CD4-positive, alpha-beta T cell treated with Interleukin-10 for 1 hour (primary cell): ENCODE results near the gene RAI14.

ENCODE experiments used
- DNase-seq: peaks from one replicate; pipeline ENCODE4 v3.0.0-alpha.2; 2020

The RAI14 gene

DNA sequence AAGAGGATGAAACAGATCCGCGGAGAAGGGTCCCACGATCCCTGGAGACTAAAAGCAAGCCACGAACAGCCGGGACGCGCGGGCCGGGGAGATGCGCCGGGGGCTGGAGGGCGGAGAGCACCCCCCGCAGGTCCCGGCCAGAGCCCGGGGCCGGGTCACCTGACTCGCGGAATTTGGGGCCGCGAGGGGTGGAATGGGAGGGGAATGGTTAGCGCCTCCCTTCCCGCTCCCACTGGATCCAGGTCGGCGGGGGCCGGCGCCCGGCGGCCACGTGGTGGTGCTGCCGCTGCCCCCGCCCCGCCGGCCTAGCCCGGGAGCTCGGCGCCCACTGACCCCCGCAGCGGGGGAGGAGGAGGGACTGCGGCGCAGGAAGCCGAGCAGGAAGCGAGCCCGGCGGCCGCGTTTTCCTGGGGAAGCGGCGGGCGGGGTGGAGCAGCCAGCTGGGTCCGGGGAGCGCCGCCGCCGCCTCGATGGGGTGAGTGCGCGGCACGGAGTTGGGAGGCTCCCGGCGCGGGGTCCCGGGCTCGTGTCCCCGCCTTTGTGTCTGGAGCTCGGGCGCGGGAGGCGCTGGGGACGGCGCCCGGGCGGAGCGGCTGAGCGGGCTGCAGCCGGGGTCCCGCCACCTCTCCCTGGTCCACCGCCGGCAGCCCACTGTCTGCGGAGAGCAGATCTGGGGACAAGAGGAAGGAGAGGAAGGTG is at the start of gene RAI14:
Gene RAI14 (plus strand): TSS at position 328 of the 699 bp plus-strand sequence. CDS start 30,592 bp downstream, outside the sequence.
- DNase-seq = peak; percentile 13

DNA sequence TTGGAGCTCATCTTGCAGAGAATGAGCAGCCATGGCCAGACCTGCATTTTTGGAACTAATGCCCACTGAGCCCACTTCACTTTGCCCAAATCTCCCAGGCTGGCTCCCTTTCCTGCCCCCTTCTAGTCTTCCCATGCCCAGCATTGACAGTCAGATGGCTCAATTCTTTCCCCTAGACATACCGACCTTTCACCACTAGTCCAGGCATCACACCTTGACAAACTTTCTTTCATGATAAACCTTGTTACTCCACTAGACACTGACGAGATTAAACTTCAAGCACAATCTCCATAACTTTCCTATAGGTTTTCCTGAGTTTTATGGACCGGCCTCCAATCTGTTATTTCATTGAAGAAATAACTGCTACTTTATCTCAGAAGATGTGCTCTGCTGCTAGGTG is 47.8 kb upstream of the RAI14 start:
- DNase-seq = no peak

DNA sequence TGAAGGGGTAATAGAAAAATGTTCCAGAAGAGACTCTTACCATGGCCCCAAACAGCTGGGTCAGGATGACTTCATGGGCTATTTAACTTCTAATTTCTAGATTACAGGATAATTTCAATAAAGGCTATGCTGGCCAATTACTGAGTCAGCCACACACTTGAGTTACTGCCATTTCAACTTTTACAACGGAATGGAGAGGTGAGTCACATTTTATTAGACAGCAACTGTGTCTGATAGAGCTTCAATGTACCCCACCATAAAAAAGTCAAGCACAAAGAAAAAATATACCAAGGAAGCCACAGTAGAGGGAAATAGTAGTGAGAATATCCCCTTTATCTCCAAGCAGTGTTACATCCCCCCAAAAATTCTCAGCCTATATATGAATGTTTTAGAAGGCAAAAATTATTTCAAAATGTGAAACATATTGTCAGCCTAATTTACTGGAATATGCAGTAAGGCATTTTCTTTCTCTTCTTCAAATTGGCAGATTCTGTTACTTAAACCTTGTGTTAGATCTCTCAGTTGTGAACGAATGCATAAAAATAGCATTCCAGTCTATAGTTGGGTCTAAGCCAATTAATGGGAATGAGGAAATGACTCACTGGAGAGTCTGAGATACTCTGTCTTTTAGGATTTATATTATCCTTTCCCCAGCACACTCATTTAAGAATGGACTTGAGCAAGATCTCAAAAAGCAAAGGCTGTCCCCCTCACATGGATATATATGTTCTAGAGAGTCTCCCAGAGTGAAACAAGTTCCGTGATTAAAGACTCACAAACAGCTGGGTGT is 47.1 kb upstream of the RAI14 start:
- no peak for DNase-seq

DNA sequence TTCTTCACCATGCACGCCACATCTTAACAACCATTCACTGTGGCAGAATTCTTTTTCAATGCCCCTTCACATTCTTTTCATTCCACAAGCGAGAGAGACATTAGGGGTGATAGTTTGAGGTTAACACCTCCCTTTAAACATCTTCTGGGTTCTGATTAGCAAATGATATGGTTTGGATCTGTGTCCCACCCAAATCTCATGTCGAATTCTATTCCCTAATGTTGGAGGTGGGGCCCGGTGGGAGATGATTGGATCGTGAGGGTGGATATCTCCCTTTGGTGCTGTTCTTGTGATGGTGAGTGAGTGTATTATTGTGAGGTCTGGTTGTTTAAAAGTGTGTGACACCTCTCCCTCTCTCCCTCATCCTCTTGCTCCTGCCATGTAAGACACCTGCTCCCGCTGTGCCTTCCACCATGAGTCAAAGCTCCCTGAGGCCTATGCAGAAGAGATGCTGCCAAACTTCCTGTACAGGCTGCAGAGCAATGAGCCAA is 46.1 kb upstream of the RAI14 start:
- DNase-seq = no peak

DNA sequence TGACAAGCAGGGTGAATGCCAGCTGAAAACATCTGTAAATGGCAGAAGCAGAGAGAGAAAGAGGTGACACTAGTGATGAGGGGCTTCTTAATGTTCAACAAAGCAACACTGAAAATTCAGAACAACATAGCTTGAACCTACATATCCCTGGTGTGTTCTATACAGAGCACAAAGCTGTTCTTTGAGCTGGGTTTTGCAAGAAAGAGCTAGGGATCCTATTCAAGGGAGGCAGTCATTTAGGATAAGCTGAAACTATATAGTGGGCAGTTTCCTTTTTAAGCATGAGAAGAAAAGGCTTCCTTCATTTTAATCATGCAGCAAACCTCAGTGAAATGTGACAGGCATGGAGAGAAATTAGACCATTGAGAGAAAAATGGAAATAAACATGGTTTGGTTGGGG is 45.6 kb upstream of the RAI14 start:
- no peak for DNase-seq

DNA sequence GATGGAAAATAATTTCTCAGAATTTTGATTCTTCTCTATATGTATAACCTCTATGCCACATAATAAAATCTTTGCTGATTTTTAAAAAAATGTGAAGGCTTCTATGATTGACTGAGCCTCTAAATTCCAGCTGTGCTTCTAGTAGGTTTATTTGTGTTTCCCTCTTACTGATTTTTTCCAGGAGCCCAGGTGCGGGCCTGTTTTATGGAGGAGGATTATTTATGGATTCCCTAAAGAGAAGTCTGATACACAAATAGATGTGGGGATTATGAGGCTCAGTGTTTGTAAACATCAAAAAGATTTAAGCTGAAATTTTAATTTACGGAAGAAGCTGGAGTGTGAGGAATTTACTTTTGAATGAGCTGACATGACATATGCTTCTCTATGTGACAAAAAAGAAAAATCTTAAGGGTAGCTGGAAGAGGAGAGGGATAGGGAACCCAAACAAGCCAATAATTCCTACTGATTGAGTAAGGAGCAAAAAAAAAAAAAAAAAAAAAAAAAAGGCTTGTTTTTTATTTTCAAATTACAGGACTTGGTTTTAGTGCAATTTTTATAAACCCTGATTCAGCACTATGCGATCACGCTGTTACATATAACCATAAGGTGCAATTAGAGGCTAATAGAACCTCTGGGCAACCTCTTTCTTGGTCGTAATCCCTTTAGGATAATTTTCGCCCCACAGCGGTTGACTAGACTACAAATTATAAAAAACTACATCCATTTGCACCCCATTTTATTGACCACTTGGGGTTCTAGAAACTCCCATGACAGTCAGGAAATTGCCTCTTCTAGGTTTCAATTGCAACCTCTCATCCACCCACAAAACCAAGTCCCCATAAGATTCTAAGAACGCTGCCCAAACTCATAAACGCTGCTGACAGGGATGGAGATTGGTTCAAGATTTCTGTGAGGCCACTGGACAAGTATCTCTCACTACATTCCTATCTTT is 44.4 kb upstream of the RAI14 start:
- DNase-seq = no peak

DNA sequence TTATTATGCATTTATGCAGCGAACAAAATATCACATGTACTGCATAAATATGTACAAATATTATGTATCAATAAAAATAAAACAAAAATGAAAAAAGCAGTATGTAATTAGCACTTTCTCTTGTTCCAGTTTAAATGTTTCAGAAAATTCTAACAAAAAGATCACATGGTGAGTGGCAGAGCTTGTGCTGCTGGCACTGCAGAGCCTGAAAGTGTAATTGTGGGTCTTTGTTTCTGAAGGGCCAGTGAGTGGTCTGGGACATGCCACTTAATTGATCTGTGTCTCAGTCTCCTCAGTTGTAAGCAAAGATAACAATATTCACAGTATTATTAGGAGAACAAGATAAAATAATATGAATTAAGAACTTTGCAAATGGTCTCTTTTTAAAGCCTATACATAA is 39.5 kb upstream of the RAI14 start:
- no peak for DNase-seq

DNA sequence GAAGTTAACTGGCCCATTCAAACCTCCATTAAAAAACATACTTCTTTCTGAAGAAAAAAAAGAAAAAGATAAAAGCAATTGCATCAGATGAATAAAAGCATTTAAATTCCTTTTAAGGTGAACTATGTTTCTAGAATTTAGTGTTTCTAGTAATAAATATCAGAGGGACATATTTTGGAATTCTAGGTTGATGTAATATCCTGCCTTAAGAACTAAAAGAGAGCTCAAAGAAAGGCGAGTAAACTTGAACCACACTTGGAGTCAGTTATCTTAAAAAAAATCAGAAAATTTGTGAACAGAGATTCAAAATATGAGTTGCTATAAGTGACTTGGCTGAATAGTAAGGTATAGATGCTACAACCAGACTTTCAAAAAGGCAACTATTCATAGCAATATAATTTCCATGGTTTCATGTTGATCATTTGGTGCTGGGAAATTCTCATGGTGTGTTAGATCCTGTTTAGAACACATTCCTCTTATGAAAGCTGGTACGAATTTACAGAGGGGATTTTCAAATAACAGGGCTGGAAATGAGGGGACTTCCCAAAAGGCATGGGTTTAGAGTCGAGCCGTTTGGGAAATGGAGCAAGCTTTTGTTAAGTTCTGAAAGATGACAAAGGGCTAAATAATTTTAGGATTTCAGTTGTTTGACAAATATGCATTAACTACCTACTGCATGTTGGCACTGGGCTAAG is 37.6 kb upstream of the RAI14 start:
- DNase-seq = no peak

DNA sequence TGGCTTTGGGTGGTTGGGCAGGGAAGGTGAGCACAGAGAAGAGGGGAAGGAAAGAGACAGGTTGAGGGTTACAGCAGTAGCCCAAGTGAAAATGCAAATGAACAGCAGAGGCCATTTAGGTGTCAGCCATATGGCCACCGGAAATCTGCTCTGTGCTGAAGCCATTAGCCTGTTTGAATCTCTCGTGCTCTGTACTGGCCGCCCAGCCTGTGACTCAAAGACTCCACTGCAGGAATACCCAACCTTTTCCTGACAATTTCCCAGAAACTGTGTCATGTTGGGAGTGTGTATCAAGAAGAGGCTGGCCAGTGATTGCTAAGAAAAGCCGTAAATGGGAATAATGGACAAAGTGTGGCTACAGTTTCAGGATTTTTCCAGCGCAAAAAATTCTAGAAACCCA is 35.9 kb upstream of the RAI14 start:
- DNase-seq = no peak

DNA sequence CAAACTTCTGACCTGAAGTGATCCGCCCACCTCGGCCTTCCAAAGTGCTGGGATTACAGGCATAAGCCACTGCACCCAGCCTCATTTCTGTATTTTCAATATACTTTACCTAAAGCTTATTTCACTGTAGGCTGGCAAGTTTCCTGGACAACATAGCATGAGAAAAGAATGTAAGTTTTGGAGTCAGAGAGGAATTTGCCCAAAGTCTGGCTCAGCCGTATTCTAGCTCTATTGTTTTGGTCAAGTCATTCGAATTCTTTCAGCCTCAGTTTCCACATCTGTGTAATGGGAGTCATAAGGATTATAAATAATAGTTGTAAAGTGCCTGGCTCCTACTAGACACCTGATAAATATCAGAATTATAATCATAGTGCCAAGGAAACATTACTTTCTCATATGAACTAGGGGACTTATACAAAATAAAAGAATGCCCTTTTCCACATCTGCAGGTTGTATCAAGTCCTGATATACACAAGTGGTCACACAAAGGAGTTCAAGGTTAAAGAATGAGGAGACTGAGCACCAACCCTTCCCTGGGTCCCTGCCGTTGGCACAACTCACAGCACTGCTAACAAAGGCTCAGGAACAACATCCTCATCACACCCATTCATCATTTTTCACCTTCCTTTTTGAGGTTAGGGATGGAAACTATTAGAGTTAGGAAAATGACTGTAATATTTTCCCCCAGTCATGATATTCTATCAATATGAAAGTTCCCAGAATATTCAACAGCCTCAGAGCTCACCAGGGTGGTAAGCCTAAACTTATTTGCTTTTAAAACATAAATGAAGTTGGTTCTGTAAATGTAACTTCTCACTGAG is 34.6 kb upstream of the RAI14 start:
- DNase-seq = no peak

DNA sequence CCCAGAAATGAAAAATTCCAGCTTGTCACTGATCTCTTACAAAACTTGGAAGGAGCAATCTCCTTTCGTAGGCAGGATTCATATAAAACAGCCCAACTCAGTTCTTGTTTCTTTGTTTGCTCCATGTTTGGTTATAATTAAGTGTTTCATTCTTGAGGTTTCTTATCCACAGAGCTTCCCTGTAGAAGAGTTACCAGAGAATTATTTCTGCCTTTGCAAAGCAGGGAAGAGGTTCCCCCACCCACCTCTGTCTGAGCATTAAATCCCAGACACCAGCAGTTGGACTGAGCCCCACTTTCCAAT is 34.1 kb upstream of the RAI14 start:
- DNase-seq = no peak

DNA sequence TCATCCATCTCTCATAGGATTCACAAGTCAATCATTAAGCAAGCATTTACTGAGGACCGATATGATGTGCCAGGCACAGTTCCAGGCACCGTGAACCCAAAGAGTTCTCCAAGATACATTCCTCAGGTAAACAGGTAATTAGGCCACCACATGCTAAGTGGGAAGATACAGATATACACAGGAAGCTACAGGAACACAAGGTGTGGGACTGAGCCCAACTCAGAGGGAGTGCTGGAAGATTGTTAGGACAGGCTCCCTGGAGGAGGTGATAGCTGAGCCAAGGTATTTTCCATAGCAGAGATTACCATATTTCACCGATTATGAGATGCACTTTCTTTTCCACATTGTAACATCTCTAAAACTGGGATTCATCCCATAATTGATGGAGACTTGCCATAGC is 31.4 kb upstream of the RAI14 start:
- no peak for DNase-seq

DNA sequence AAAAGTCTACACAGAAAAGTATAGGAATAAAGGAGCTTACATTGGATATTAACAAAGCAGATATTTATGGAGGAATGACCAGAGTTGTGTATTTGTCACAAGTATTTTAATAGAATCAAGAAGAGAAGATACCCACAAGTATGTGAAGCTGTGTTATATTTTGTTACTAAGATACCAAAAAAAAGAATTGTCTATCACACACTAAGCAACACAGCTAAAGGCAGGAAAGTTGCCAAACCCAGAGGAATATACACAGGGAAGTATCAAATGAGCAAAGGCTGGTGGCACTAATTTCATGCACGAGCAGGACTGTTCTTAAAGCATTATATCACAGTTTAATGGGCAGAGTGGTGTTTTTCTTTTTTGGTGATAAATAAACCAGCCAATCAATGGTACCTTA is 30.9 kb upstream of the RAI14 start:
- DNase-seq = no peak

DNA sequence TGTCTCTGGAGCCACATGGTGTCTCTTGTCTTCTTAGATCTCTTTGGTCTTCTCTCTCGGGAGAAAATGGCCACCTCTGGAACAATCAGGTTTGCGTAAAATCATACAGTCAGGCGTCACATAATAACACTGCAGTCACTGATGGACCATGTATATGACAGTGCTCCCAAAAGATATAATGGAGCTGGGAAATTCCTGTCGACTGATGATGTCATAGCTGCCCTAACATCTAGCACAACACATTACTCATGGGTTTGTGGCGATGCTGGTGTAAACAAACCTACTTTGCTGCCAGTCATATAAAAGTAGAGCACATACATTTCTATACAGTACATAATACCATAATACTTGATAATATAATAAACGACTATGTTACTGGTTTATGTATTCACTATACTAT is 30.1 kb upstream of the RAI14 start:
- no peak for DNase-seq

DNA sequence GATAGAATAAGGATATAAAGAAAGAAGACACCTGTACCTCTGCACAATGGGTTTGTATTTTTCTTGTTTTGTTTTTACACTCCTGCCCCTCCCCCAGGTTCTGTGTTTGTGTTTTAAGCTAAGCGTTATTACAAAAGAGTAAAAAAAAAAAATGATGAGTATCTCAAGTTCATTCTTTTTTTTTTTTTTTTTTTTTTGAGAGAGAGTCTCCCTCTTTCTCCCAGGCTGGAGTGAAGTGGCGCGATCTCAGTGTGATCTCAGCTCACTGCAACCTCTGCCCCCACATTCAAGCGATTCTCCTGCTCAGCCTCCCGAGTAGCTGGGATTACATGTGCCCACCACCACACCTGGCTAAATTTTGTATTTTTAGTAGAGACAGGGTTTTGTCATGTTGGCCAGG is 29.4 kb upstream of the RAI14 start:
- DNase-seq = no peak

DNA sequence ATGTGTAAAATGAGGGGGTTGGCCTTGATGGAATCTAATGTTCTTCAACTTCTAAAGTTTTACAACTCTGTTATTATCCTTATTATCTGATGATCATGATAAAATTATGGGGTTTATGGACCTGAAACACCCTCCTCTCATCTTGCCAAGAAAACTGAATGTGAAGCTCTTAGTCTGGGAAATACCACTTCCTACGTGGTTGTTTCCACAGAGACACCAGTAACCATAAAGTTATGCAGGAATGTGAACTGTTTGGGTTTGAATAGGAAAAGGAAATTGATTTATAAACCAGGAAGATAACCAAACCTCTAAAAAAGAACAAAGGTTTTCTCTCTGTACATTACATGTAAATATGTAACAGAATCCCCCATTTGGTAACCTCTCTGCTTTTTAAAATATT is 28.3 kb upstream of the RAI14 start:
- DNase-seq = no peak

DNA sequence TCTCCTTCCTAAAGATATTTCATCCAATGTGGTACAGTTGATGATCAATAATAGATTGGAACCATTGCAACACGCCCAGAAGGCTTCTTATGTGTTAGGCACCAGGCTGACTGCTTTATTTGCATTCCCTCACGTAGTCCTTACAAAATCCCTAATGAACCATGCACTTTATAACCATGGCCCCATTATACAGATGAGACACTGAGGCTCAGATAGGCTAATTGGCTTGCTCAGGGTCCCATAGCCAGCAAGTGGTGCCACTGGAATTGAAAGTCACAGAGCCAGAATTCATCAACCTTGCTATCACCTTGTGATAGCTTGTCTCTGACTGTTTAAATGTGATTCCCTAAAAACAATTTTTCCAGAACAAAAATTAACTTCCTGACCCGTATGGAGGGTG is 27.8 kb upstream of the RAI14 start:
- DNase-seq = no peak

DNA sequence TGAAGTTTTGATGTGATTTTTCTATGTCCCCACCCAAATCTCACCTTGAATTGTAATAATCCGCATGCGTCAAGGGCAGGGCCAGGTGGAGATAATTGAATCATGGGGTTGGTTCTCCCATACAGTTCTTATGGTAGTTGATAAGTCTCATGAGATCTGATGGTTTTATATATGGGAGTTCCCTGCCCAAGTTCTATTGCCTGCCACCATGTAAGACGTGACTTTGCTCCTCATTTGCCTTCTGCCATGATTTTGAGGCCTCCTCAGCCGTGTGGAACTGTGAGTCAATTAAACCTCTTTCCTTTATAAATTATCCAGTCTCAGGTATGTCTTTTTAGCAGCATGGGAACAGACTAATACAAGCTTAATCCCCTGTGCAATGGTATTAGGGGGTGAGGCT is 25.5 kb upstream of the RAI14 start:
- DNase-seq = no peak

DNA sequence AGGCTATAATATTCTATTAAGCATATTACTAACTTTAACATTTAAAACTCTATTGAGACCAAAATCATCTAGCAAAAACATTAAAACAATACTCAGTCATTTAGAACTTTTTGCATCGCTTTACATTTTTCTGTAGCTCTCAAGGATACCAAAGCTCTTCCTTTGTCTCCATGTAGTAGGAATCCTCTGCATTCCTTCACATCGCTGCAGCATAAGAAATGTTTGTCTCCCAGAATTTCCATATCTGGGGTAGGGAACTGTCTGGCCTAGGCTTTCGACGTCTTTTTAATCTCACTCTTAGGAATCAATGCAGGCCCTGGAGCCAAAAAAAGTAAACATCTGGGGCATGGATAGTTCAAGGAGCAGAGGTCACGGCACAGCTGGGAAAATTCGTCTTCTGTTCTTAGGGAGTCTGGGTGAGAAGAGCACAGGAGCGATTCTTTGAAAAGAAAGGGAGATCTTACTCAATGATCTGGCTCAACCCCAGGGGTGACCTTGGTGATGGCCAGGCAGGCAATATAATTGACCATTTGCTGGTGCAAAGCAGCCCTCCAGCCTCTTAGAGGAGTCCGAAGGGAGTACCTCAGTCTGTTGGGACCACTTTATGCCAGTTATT is 23.2 kb upstream of the RAI14 start:
- DNase-seq = no peak

DNA sequence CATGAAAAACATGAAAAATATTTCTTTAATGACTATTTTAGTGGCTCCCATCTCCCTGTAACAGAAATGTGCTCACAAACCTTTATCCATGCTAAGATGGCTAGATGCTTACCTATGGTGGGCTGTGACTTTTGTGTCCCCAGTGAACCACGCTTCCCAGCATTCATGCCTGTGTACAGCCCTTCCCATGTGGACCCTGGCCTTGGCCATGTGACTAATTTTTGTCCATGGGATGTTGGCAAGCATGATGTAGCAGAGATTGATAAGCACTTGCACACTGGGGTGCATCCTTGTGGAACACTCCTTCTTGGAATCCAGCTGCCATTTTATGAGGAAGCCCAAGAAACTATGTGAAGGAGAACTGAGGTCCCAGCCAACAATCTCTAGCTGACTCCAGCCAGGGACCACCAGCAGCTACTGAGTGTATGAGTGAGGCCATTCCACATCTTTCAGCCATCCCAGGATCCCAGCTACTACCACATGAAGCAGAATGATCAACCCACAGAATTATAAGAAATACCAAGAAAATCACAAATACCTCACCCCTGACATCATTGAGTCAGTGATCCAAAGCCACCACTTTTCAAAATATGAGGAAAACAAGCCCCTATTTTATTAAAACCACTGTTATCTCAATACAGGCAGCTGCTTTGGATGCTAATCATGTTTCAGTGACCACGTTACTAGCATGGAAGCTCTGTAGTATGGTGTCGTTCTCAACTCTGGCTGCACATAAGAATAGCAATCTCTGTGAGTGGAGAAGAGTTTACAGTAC is 16.1 kb upstream of the RAI14 start:
- no peak for DNase-seq
